Measurements from ENCODE around the gene SARDH.

Gene SARDH

DNA sequence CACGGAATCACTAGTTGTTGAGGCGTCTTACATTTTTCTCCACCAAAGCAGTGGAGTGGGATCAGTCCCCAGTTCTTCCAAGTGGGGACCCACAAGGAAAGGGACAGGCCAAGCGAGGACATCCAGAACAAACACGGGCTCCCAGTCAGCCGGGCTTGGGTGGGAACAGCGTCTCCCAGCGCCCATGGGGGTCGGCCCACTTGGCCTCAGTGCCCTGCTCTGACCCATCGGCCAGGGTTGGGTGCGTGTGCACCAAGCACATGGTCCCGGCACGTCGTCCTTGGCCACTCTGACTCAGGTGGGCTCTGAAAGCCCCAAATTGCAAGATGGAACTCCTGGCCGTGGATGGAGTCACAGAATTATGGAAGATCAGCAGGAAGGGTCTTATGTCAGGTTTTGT, 64.1 kb downstream of the SARDH start:
- no peaks in the 10 kb centered on the region for H3K27me3 ChIP-seq (ENCODE audit: insufficient read depth, low read length, poor library complexity)
- no peak overlapping the region for H3K4me3 ChIP-seq (ENCODE audit: low read length)
- no peak overlapping the region for H2BK5ac ChIP-seq (ENCODE audit: low read length)
- H2BK120ac ChIP-seq (ENCODE audit: low read depth, low read length) = no peak overlapping the region
- H3K79me1 ChIP-seq (ENCODE audit: low read length) = no peaks in the 10 kb centered on the region
- H3K4me1 ChIP-seq (ENCODE audit: control insufficient read depth, low read depth, low read length) = no peaks in the 10 kb centered on the region
- no CpG with 5 or more reads among the region's 14 CpGs for WGBS (ENCODE audit: extremely low coverage, insufficient coverage, low lambda C conversion rate)
- H3K4ac ChIP-seq (ENCODE audit: low read depth, low read length) = no peak overlapping the region
- no peak overlapping the region for H3K9ac ChIP-seq (ENCODE audit: low read length)
- H3K18ac ChIP-seq (ENCODE audit: low read length) = no peak overlapping the region
- no peak overlapping the region for H2AK5ac ChIP-seq (ENCODE audit: low read length)
- H3K27ac ChIP-seq (ENCODE audit: low read depth, low read length) = no peak overlapping the region
- H2BK15ac ChIP-seq (replicated peaks; ENCODE audit: low read depth) = no peak overlapping the region
- H3K23ac ChIP-seq (ENCODE audit: low read length) = no peak overlapping the region
- no peaks in the 10 kb centered on the region for H3K36me3 ChIP-seq (ENCODE audit: control insufficient read depth, insufficient read depth, low read length)
- no peak overlapping the region for H3K4me2 ChIP-seq (ENCODE audit: low read length)
- no peaks in the 10 kb centered on the region for H3K79me2 ChIP-seq (ENCODE audit: control insufficient read depth, insufficient read depth, low read length)
- no peak overlapping the region for H3K56ac ChIP-seq (ENCODE audit: low read length)
- DNase-seq = no peak
- no peak overlapping the region for H4K8ac ChIP-seq (ENCODE audit: low read depth, low read length)
- H4K5ac ChIP-seq (ENCODE audit: low read length) = no peak overlapping the region

GRCh38 chr9:133673258-133673655, 64.9 kb downstream of the SARDH start:
- H3K4ac ChIP-seq (ENCODE audit: low read depth, low read length) = no peak overlapping the region
- H4K8ac ChIP-seq (ENCODE audit: low read depth, low read length) = no peak overlapping the region
- H3K4me1 ChIP-seq (ENCODE audit: control insufficient read depth, low read depth, low read length) = no peaks in the 10 kb centered on the region
- H2BK120ac ChIP-seq (ENCODE audit: low read depth, low read length) = no peak overlapping the region
- no peak overlapping the region for H3K9ac ChIP-seq (ENCODE audit: low read length)
- H3K79me1 ChIP-seq (ENCODE audit: low read length) = no peaks in the 10 kb centered on the region
- no peak for DNase-seq
- H4K5ac ChIP-seq (ENCODE audit: low read length) = no peak overlapping the region
- no peak overlapping the region for H3K23ac ChIP-seq (ENCODE audit: low read length)
- H2BK15ac ChIP-seq (replicated peaks; ENCODE audit: low read depth) = no peak overlapping the region
- H3K4me2 ChIP-seq (ENCODE audit: low read length) = no peak overlapping the region
- H3K18ac ChIP-seq (ENCODE audit: low read length) = no peak overlapping the region
- no peaks in the 10 kb centered on the region for H3K79me2 ChIP-seq (ENCODE audit: control insufficient read depth, insufficient read depth, low read length)
- H3K36me3 ChIP-seq (ENCODE audit: control insufficient read depth, insufficient read depth, low read length) = no peaks in the 10 kb centered on the region
- WGBS (ENCODE audit: extremely low coverage, insufficient coverage, low lambda C conversion rate) = no CpG with 5 or more reads among the region's 9 CpGs
- no peak overlapping the region for H3K4me3 ChIP-seq (ENCODE audit: low read length)
- no peak overlapping the region for H2BK5ac ChIP-seq (ENCODE audit: low read length)
- no peaks in the 10 kb centered on the region for H3K27me3 ChIP-seq (ENCODE audit: insufficient read depth, low read length, poor library complexity)
- no peak overlapping the region for H2AK5ac ChIP-seq (ENCODE audit: low read length)
- no peak overlapping the region for H3K27ac ChIP-seq (ENCODE audit: low read depth, low read length)
- H3K56ac ChIP-seq (ENCODE audit: low read length) = no peak overlapping the region

DNA sequence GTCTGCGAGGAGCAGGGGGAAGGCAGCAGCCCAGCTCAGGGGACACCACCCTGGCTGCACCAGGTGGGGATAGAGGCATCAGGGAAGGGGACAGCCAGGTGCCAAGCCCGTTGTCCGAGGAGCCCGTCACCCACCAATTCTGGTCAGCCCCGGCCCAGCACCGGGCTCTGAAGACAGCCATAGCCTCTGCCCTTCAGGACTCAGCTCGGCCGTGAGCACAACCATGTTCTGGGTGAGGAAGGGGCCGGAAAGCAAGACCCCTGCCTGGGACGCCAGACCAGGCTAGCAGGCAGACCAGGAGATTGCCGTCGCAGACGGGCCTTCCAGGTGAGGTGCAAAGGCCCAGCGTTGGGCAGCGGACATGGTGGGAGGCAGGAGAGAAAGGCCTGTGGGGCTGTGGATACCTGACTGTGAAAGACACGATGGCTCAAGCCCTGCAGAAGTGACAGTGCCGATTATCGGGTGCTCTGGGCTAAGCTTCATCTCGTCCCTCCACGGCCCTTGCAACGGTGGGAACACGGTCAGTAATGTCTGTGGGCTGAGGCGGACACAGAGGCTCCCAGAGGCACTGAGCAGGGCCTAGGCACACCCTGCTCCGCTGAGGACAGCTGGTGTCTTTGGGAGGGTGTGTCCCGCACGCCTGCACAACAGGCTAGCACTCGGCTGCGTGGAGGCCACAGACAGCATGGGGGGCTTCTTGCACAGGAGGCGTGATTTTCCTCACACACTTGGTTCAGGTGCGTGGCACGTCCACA, 65.5 kb downstream of the SARDH start:
- Histone ChIP-seq H2BK120ac (ENCODE audit: low read depth, low read length) (no peak overlapping the region), H2BK15ac (replicated peaks; ENCODE audit: low read depth) (no peak overlapping the region), H3K9ac (ENCODE audit: low read length) (no peak overlapping the region), H3K4ac (ENCODE audit: low read depth, low read length) (no peak overlapping the region), H4K5ac (ENCODE audit: low read length) (no peak overlapping the region), H3K27me3 (ENCODE audit: insufficient read depth, low read length, poor library complexity) (no peaks in the 10 kb centered on the region), H3K18ac (ENCODE audit: low read length) (no peak overlapping the region), H4K8ac (ENCODE audit: low read depth, low read length) (no peak overlapping the region), H3K4me3 (ENCODE audit: low read length) (no peak overlapping the region), H3K56ac (ENCODE audit: low read length) (no peak overlapping the region), H3K79me2 (ENCODE audit: control insufficient read depth, insufficient read depth, low read length) (no peaks in the 10 kb centered on the region), H3K79me1 (ENCODE audit: low read length) (no peaks in the 10 kb centered on the region), H3K4me1 (ENCODE audit: control insufficient read depth, low read depth, low read length) (no peaks in the 10 kb centered on the region), H3K36me3 (ENCODE audit: control insufficient read depth, insufficient read depth, low read length) (no peaks in the 10 kb centered on the region), H3K27ac (ENCODE audit: low read depth, low read length) (no peak overlapping the region), H3K4me2 (ENCODE audit: low read length) (no peak overlapping the region), H2AK5ac (ENCODE audit: low read length) (no peak overlapping the region), H3K23ac (ENCODE audit: low read length) (no peak overlapping the region), H2BK5ac (ENCODE audit: low read length) (no peak overlapping the region)
- WGBS (ENCODE audit: extremely low coverage, insufficient coverage, low lambda C conversion rate) = no CpG with 5 or more reads among the region's 31 CpGs
- no peak for DNase-seq

DNA sequence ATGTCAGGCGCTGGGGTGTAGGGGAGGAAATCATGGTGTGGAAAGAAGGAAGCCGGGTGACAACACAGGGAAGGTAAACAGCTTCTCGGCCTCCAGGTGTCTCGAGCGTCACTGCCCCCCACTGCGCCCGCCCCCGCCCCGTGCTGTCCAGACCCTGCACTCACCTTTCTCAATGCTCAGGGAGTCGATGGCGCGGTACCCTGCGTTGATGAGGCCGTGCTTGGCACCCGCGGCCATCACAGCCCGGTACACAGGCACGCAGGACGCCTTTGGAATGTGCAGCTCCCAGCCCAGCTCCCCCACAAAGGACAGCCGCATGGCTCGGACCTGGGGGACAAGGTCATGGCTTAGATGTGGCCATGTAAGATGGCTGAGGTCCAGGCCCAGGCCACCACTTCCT, 66.8 kb downstream of the SARDH start:
- no peak overlapping the region for H2BK120ac ChIP-seq (ENCODE audit: low read depth, low read length)
- no CpG with 5 or more reads among the region's 21 CpGs for WGBS (ENCODE audit: extremely low coverage, insufficient coverage, low lambda C conversion rate)

GRCh38 chr9:133670466-133670865, 67.7 kb downstream of the SARDH start:
- no peak overlapping the region for H3K4me3 ChIP-seq (ENCODE audit: low read length)
- no peaks in the 10 kb centered on the region for H3K4me1 ChIP-seq (ENCODE audit: control insufficient read depth, low read depth, low read length)
- H3K4ac ChIP-seq (ENCODE audit: low read depth, low read length) = no peak overlapping the region
- H3K27me3 ChIP-seq (ENCODE audit: insufficient read depth, low read length, poor library complexity) = no peaks in the 10 kb centered on the region
- H3K79me2 ChIP-seq (ENCODE audit: control insufficient read depth, insufficient read depth, low read length) = no peaks in the 10 kb centered on the region
- no peaks in the 10 kb centered on the region for H3K79me1 ChIP-seq (ENCODE audit: low read length)
- no peaks in the 10 kb centered on the region for H3K36me3 ChIP-seq (ENCODE audit: control insufficient read depth, insufficient read depth, low read length)
- H3K27ac ChIP-seq (ENCODE audit: low read depth, low read length) = no peak overlapping the region
- H4K5ac ChIP-seq (ENCODE audit: low read length) = no peak overlapping the region
- H3K56ac ChIP-seq (ENCODE audit: low read length) = no peak overlapping the region
- H2BK5ac ChIP-seq (ENCODE audit: low read length) = no peak overlapping the region
- no peak overlapping the region for H3K9ac ChIP-seq (ENCODE audit: low read length)
- H3K4me2 ChIP-seq (ENCODE audit: low read length) = no peak overlapping the region
- H2BK15ac ChIP-seq (replicated peaks; ENCODE audit: low read depth) = no peak overlapping the region
- WGBS (ENCODE audit: extremely low coverage, insufficient coverage, low lambda C conversion rate) = no CpG with 5 or more reads among the region's 17 CpGs
- H3K23ac ChIP-seq (ENCODE audit: low read length) = no peak overlapping the region
- H2BK120ac ChIP-seq (ENCODE audit: low read depth, low read length) = no peak overlapping the region
- no peak for DNase-seq
- H3K18ac ChIP-seq (ENCODE audit: low read length) = no peak overlapping the region
- H2AK5ac ChIP-seq (ENCODE audit: low read length) = no peak overlapping the region
- H4K8ac ChIP-seq (ENCODE audit: low read depth, low read length) = no peak overlapping the region

More for the DNA sequence above, 66.8 kb downstream of the SARDH start:
- Histone ChIP-seq H3K4me2 (ENCODE audit: low read length) (no peak overlapping the region), H3K79me1 (ENCODE audit: low read length) (no peaks in the 10 kb centered on the region), H3K4ac (ENCODE audit: low read depth, low read length) (no peak overlapping the region), H3K79me2 (ENCODE audit: control insufficient read depth, insufficient read depth, low read length) (no peaks in the 10 kb centered on the region), H3K23ac (ENCODE audit: low read length) (no peak overlapping the region), H3K27me3 (ENCODE audit: insufficient read depth, low read length, poor library complexity) (no peaks in the 10 kb centered on the region), H3K36me3 (ENCODE audit: control insufficient read depth, insufficient read depth, low read length) (no peaks in the 10 kb centered on the region), H3K18ac (ENCODE audit: low read length) (no peak overlapping the region), H3K4me1 (ENCODE audit: control insufficient read depth, low read depth, low read length) (no peaks in the 10 kb centered on the region), H2AK5ac (ENCODE audit: low read length) (no peak overlapping the region), H4K8ac (ENCODE audit: low read depth, low read length) (no peak overlapping the region), H2BK15ac (replicated peaks; ENCODE audit: low read depth) (no peak overlapping the region), H2BK5ac (ENCODE audit: low read length) (no peak overlapping the region), H3K56ac (ENCODE audit: low read length) (no peak overlapping the region), H4K5ac (ENCODE audit: low read length) (no peak overlapping the region), H3K27ac (ENCODE audit: low read depth, low read length) (no peak overlapping the region), H3K4me3 (ENCODE audit: low read length) (no peak overlapping the region), H3K9ac (ENCODE audit: low read length) (no peak overlapping the region)
- DNase-seq = no peak

All from mesendoderm (in vitro differentiated cells).